Subcutaneous adipose tissue (tissue), 4 donors: ENCODE results near the gene RPS24. TPM values are rescaled to one million over a fixed set of nuclear protein-coding genes. Genes with fewer than 3 reads are reported as not detected.

Experiments used
- total RNA-seq, 4 donors: library from RNA; depleted of rRNA; stranded (reverse); fragments of >200 nt; gene quantifications; one replicate each; pipeline ENCODE4 v1.1.0, GENCODE V29; 2016
- TF ChIP-seq, protein P1 (sequence below): fragments of 450-650 bp; IDR thresholded peaks from one replicate; pipeline ENCODE4 v1.5.1; 2016; ENCODE audit warnings: low read depth, mild to moderate bottlenecking, control low read depth, antibody characterized with exemption, moderate library complexity

RPS24 gene
- total RNA-seq, 4 donors from 2014 or later: 2,158 to 3,598 (median 2,515) TPM

DNA sequence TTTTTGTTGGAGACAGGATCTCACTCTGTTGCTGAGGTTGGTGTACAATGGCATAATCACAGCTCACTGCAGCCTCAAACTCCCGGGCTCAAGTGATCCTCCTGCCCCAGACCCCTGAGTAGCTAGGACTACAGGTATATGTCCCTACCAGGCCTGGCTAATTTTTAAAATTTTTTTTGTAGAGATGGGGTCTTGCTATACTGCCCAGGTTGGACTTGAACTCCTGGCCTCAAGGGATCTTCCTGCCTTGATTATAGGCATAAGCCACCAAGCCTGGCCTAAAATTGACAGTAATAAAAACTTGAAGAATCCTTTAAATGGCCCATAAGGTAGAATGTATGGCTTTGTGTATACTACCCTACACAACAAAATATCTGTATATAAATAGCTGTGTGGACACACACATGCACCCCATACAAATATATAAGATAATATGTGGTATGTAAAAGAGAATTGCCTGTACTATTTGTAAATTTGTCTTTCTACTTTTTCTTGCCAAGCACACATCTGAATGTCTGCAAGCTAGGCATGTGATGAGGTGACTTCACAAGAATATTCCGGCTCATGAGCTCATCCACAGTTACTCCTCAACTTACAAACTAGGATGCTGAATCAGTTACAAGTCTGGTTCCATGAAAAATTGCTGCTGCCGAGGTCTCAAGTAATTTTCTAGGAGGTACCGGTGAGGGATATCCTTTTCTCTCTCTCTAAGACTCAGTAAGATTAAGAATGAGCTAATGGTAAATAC, 30.9 kb upstream of the RPS24 start:
- TF ChIP-seq, protein P1, sequence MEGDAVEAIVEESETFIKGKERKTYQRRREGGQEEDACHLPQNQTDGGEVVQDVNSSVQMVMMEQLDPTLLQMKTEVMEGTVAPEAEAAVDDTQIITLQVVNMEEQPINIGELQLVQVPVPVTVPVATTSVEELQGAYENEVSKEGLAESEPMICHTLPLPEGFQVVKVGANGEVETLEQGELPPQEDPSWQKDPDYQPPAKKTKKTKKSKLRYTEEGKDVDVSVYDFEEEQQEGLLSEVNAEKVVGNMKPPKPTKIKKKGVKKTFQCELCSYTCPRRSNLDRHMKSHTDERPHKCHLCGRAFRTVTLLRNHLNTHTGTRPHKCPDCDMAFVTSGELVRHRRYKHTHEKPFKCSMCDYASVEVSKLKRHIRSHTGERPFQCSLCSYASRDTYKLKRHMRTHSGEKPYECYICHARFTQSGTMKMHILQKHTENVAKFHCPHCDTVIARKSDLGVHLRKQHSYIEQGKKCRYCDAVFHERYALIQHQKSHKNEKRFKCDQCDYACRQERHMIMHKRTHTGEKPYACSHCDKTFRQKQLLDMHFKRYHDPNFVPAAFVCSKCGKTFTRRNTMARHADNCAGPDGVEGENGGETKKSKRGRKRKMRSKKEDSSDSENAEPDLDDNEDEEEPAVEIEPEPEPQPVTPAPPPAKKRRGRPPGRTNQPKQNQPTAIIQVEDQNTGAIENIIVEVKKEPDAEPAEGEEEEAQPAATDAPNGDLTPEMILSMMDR: no peak

DNA sequence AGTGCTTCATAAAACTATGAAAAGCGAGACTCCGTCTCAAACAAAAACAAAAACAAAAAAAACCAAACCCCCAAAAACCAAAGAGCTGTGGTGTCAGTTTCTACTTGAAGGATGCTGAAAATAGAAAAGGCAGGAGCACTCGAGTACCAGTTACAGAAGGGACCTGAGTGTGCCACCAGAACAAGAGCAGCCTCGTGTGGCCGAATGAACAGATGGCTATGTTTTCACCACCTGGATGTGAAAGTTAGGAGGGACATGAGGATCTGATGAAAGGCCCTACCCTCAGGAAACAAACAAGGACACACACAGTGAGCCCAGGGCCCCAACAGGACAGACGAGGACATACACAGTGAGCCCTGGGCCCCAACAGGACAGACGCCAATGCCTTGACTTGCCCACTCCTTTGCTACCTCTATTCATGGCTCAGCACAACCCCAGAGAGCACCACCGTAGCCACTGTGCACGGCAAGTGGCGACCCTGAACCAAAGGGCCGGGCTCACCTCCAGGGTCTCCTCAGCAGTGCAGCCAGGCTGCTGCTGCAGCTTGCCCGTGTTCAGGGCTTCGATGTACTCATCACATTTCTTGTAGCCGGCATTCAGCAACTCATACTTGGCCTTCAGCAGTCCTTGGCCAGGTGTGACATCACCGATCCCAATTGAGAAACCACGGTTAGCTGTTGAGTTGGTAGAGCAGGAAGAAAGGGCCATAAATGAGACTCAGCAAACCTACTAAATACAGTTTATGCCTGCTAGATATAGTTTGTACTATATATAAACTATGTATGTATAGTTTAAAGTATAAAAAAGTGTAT, 29.2 kb upstream of the RPS24 start:
- TF ChIP-seq, protein P1: no peak

DNA sequence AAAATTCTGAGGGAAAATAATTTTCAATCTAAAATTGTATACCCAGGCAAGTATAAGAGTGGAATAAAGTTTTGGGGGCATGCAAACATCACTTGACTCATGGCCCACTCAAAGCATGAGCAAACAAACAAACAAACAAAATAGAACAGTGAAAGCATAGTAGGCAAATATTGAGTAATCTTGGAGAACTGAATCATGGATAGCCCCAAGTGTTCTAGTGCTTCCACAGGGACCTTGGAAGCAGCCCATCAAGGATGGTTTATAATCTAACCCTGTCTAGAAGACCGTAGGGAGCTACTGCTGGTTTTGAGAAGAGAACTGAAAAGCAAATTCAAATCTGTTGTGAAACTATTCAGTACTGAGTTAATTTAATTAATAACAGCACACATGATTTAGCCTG, 26.5 kb upstream of the RPS24 start:
- TF ChIP-seq, protein P1: no peak

DNA sequence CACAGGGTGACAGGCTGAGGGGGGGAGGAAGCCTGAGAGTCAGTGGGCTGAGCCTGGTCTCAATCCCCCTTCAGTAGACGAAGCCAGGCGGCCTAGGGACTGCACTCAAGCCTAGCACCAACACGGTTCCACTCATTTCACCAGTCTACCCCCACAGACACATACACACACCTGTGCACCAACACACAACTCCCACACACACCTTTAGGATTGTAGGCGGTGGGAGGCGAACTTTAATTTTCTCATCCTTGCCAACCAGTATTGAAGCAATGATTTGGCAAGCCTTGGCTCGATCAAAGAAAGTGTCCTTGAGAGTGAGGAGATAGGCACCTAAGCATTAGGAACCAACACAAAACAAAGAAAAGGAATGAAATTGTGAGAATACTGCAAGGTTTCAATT, 24.0 kb upstream of the RPS24 start:
- TF ChIP-seq, protein P1: no peak

DNA sequence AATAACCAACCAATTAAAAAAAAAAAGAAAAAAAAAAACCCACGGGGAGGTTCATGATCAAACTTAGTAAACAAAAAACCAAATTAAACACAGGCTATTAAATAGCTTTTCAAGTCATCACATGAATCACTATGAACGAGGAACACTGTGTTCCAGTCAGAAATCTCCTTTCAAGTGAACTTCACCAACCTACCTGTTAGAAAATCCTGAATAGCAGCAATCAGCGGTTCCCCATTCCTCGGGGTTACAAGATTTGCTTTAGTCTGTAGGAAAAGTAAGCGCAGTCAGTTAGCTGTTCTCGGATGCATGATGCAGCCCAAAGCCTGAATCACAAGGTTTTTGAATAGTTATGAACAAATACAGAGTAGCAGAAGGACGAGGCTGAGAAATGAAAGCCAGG, 23.4 kb upstream of the RPS24 start:
- TF ChIP-seq, protein P1: no peak

DNA sequence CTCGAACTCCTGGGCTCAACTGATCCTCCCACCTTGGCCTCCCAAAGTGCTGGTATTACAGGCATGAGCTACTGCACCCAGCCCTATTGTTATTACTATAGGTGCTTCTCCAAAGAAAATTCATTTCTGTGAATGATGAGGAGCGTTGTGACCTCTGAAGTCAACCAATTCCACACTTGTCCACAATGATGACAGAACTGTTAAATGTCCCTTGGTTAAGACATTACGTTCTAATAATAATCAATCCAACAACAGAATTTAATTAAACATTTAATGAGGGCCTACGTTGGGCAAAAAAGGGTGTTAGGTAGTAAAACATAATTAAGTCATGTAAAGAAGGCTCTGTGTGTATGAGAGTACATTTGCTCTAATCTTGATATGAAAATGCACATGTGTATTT, 22.6 kb upstream of the RPS24 start:
- TF ChIP-seq, protein P1: no peak

DNA sequence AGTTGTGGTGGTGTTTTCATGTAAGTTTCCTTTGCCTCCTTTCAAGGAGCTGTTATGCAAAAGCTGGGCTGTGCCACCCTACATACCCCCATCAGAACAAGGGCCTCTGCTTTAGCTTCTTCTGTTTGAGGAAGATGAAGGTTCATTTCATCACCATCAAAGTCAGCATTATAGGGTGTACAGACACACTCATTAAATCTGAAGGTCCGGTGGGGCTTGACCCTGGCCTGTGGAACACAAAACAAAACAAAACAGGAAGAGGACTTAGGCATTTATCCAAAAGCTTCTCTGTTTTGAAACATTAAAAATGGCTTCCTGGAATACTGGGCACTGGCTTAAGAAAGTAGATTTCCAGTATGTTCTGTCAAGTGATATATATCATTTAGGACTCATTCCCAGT, 20.1 kb upstream of the RPS24 start:
- TF ChIP-seq, protein P1: no peak
